Immature natural killer cell (primary cell): ENCODE results near the gene FXYD4. TPM values are rescaled to one million over a fixed set of nuclear protein-coding genes. Genes with fewer than 3 reads are reported as not detected.

Source experiments
- DNase-seq, 3 donors: peaks; one replicate each; pipeline ENCODE4 v3.0.0; 2022; ENCODE audit warnings: mixed read lengths in 1 of 3
- H3K27ac Mint-ChIP-seq, 6 donors: one replicate each; pipeline ENCODE4 v1.8.0; 2020; ENCODE audit warnings: mixed read lengths in 6 of 6, mild to moderate bottlenecking in 5 of 6, inconsistent platforms in 4 of 6, moderate library complexity in 3 of 6
- H3K27me3 Mint-ChIP-seq, 3 donors: one replicate each; pipeline ENCODE4 v1.8.0; 2020 to 2021; ENCODE audit warnings: low read depth in 3 of 3, mild to moderate bottlenecking in 3 of 3, mixed read lengths in 3 of 3, moderate library complexity in 3 of 3, inconsistent platforms in 1 of 3
- H3K36me3 Mint-ChIP-seq, 3 donors: one replicate each; pipeline ENCODE4 v1.8.0; 2020; ENCODE audit warnings: mixed read lengths in 3 of 3, inconsistent platforms in 2 of 3, mild to moderate bottlenecking in 2 of 3
- H3K4me1 Mint-ChIP-seq, 2 donors: one replicate each; pipeline ENCODE4 v1.8.0; 2020; ENCODE audit warnings: inconsistent platforms in 2 of 2, mild to moderate bottlenecking in 2 of 2, mixed read lengths in 2 of 2, moderate library complexity in 1 of 2
- H3K4me3 Mint-ChIP-seq, 5 donors: one replicate each; pipeline ENCODE4 v1.8.0; 2020; ENCODE audit warnings: mild to moderate bottlenecking in 5 of 5, mixed read lengths in 5 of 5, inconsistent platforms in 3 of 5, moderate library complexity in 3 of 5
- H3K9me3 Mint-ChIP-seq, 6 donors: one replicate each; pipeline ENCODE4 v1.8.0; 2020; ENCODE audit warnings: mild to moderate bottlenecking in 6 of 6, mixed read lengths in 6 of 6, inconsistent platforms in 4 of 6, moderate library complexity in 3 of 6
- polyA plus RNA-seq, 3 donors: library from polyadenylated mRNA; unstranded; fragments of 300-500 nt; fragmentation: Illumina TruSeq; gene quantifications; one replicate each; pipeline ENCODE4 v1.2.3, GENCODE V29; 2021

FXYD4 gene
- polyA plus RNA-seq, 3 donors from 2014 or later: not detected

- Mint-ChIP-seq H3K27me3 (peaks cover 5 to 8% (median 8%) of the 10 kb centered on the region in 3 donors), H3K27ac (no peak overlapping the region), H3K4me1 (peaks cover 8 to 10% of the 10 kb centered on the region in 2 donors), H3K4me3 (no peak overlapping the region), H3K9me3 (no peaks in the 10 kb centered on the region), H3K36me3 (peaks cover 0 to 3% (median 0%) of the 10 kb centered on the region in 3 donors)
- DNase-seq: no peak
Observed at GRCh38 chr10:43351301-43351700, 20.1 kb upstream of the FXYD4 start.

GRCh38 chr10:43352951-43353350 is 18.5 kb upstream of the FXYD4 start:
- Mint-ChIP-seq H3K4me3 (no peak overlapping the region), H3K4me1 (peaks cover 7 to 9% of the 10 kb centered on the region in 2 donors), H3K9me3 (no peaks in the 10 kb centered on the region), H3K36me3 (peaks cover 0 to 3% (median 0%) of the 10 kb centered on the region in 3 donors), H3K27me3 (peaks cover 5 to 8% (median 8%) of the 10 kb centered on the region in 3 donors), H3K27ac (no peak overlapping the region)
- no peak for DNase-seq

- Mint-ChIP-seq H3K27me3 (peaks cover 3 to 8% (median 6%) of the 10 kb centered on the region in 3 donors), H3K27ac (no peak overlapping the region), H3K4me3 (no peak overlapping the region), H3K4me1 (peaks cover under 1 to 1% of the 10 kb centered on the region in 2 donors), H3K36me3 (peaks cover 0 to 3% (median 0%) of the 10 kb centered on the region in 3 donors), H3K9me3 (no peaks in the 10 kb centered on the region)
- DNase-seq: no peak
Observed at GRCh38 chr10:43353495-43354329, 17.7 kb upstream of the FXYD4 start.

- H3K27me3 Mint-ChIP-seq: peaks cover 2 to 8% (median 4%) of the 10 kb centered on the region in 3 donors
- H3K27ac Mint-ChIP-seq: no peak overlapping the region
- H3K4me3 Mint-ChIP-seq: no peak overlapping the region
- H3K4me1 Mint-ChIP-seq: no peaks in the 10 kb centered on the region
- no peaks in the 10 kb centered on the region for H3K9me3 Mint-ChIP-seq
- peaks cover 0 to 3% (median 0%) of the 10 kb centered on the region in 3 donors for H3K36me3 Mint-ChIP-seq
- no peak for DNase-seq
Observed at GRCh38 chr10:43354330-43354635, 17.2 kb upstream of the FXYD4 start.

- H3K27ac Mint-ChIP-seq: no peak overlapping the region
- H3K36me3 Mint-ChIP-seq: peaks cover 0 to 3% (median 0%) of the 10 kb centered on the region in 3 donors
- DNase-seq: no peak
- H3K4me1 Mint-ChIP-seq: peaks cover 1 to 3% of the 10 kb centered on the region in 2 donors
- peaks cover 2 to 6% (median 4%) of the 10 kb centered on the region in 3 donors for H3K27me3 Mint-ChIP-seq
- H3K9me3 Mint-ChIP-seq: no peaks in the 10 kb centered on the region
- no peak overlapping the region for H3K4me3 Mint-ChIP-seq
Observed at GRCh38 chr10:43354879-43355380, 16.5 kb upstream of the FXYD4 start.

GRCh38 chr10:43355749-43356371 is 15.6 kb upstream of the FXYD4 start:
- Mint-ChIP-seq H3K27ac (no peak overlapping the region), H3K36me3 (peaks cover 0 to 3% (median 0%) of the 10 kb centered on the region in 3 donors), H3K4me3 (no peak overlapping the region), H3K9me3 (no peaks in the 10 kb centered on the region), H3K4me1 (peaks cover 6 to 8% of the 10 kb centered on the region in 2 donors), H3K27me3 (peaks cover under 1 to 4% (median 4%) of the 10 kb centered on the region in 3 donors)
- no peak for DNase-seq

GRCh38 chr10:43360086-43360485 is 11.3 kb upstream of the FXYD4 start:
- Mint-ChIP-seq H3K36me3 (no peaks in the 10 kb centered on the region), H3K4me3 (peak overlapping the region; percentile 60 to 95 (median 70)), H3K27ac (peak overlapping the region; percentile 50 to 80 (median 60)), H3K4me1 (peaks cover 21 to 31% of the 10 kb centered on the region in 2 donors), H3K27me3 (peaks cover 8 to 10% (median 9%) of the 10 kb centered on the region in 3 donors), H3K9me3 (no peaks in the 10 kb centered on the region)
- no peak for DNase-seq

- H3K27ac Mint-ChIP-seq: peak overlapping the region; percentile 87 to 97 (median 97)
- peaks cover 21 to 31% of the 10 kb centered on the region in 2 donors for H3K4me1 Mint-ChIP-seq
- H3K36me3 Mint-ChIP-seq: no peaks in the 10 kb centered on the region
- DNase-seq: peak in 1 of 3 donors; percentile 10
- H3K27me3 Mint-ChIP-seq: peaks cover 8 to 10% (median 9%) of the 10 kb centered on the region in 3 donors
- no peaks in the 10 kb centered on the region for H3K9me3 Mint-ChIP-seq
- H3K4me3 Mint-ChIP-seq: peak overlapping the region; percentile 92 to 99 (median 95)
Observed at GRCh38 chr10:43361547-43362190, 9.8 kb upstream of the FXYD4 start.

GRCh38 chr10:43362191-43362839 is 9.1 kb upstream of the FXYD4 start:
- peak overlapping the region; percentile 92 to 99 (median 95) for H3K4me3 Mint-ChIP-seq
- DNase-seq: peak; percentile 95 to 96 (median 95)
- peaks cover 8 to 10% (median 9%) of the 10 kb centered on the region in 3 donors for H3K27me3 Mint-ChIP-seq
- no peaks in the 10 kb centered on the region for H3K9me3 Mint-ChIP-seq
- H3K36me3 Mint-ChIP-seq: no peaks in the 10 kb centered on the region
- H3K4me1 Mint-ChIP-seq: peaks cover 21 to 31% of the 10 kb centered on the region in 2 donors
- peak overlapping the region; percentile 87 to 97 (median 97) for H3K27ac Mint-ChIP-seq

GRCh38 chr10:43365001-43365400 is 6.4 kb upstream of the FXYD4 start:
- H3K27ac Mint-ChIP-seq: peak overlapping the region in 4 of 6 donors; percentile 16 to 68 (median 34)

GRCh38 chr10:43369921-43370320 is 1.5 kb upstream of the FXYD4 start:
- no peak for DNase-seq

More at GRCh38 chr10:43365001-43365400, 6.4 kb upstream of the FXYD4 start:
- Mint-ChIP-seq H3K4me1 (peaks cover 19 to 27% of the 10 kb centered on the region in 2 donors), H3K27me3 (peaks cover 8 to 10% (median 9%) of the 10 kb centered on the region in 3 donors), H3K9me3 (no peaks in the 10 kb centered on the region), H3K36me3 (no peaks in the 10 kb centered on the region), H3K4me3 (no peak overlapping the region)
- no peak for DNase-seq

GRCh38 chr10:43370671-43371215 is 693 bp upstream of the FXYD4 start:
- H3K27me3 Mint-ChIP-seq: peaks cover 0 to 3% (median 2%) of the 10 kb centered on the region in 3 donors
- peaks cover 11 to 13% of the 10 kb centered on the region in 2 donors for H3K4me1 Mint-ChIP-seq
- no peak for DNase-seq
- H3K4me3 Mint-ChIP-seq: no peak overlapping the region
- no peaks in the 10 kb centered on the region for H3K9me3 Mint-ChIP-seq
- H3K27ac Mint-ChIP-seq: no peak overlapping the region
- no peaks in the 10 kb centered on the region for H3K36me3 Mint-ChIP-seq

More at GRCh38 chr10:43369921-43370320, 1.5 kb upstream of the FXYD4 start:
- Mint-ChIP-seq H3K4me1 (peaks cover 11 to 13% of the 10 kb centered on the region in 2 donors), H3K9me3 (no peaks in the 10 kb centered on the region), H3K4me3 (no peak overlapping the region), H3K36me3 (no peaks in the 10 kb centered on the region), H3K27me3 (peaks cover 0 to 3% (median 2%) of the 10 kb centered on the region in 3 donors), H3K27ac (no peak overlapping the region)
